ENCODE measurements around the gene SLC25A42. TPM values are rescaled to one million over a fixed set of nuclear protein-coding genes. Genes with fewer than 3 reads are reported as not detected.
"Not testable (repeated sequence)": the region's sequence is repeated elsewhere in the genome, so short reads cannot be mapped to it uniquely, and the experiment has no call there.

Gene SLC25A42
- total RNA-seq, 2 experiments from 2014 or later = 12.2 to 12.4 TPM

DNA sequence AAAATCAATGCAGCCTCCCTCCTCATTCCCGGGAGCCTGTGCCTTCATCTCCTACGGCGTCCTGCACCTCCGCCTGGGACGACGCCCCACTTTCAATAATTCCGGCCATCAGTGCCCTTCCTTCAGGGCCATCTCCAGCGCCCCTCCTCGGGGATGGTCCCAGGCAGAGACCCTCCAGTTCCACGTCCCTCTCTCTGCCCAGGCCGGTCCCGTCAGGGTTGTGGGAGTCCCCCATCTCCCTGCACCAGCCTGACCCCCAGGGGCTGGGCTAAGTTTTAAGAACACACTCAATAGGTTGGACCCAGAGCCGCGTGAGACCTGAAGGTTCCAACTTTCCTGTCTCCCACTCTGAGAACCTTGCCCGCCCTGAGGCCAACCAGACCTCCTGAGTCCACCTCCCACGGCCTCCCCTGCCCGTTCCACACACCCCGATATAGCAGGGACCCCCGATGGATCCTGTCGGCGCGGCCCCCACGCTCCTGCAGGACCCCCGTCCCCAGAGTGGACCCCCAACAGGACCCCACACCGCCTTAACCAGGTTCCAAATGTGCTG, 73.8 kb downstream of the SLC25A42 start:
- Mint-ChIP-seq H3K9me3 (peaks cover 2% of the 10 kb centered on the region), H3K4me1 (ENCODE audit: low read depth) (peaks cover 29% of the 10 kb centered on the region), H3K27me3 (no peaks in the 10 kb centered on the region), H3K36me3 (peaks cover 5% of the 10 kb centered on the region), H3K4me3 (peak overlapping the region; percentile 86), H3K27ac (no peak overlapping the region)
- no peak for DNase-seq
- intact Hi-C loops (cut with micrococcal nuclease) = loop anchor here (1.0 to 2.0 kb wide), 4 partner anchors 55 to 183 kb away; partner anchors contain the start of genes BORCS8, MAU2, RFXANK and SLC25A42
- ChIA-PET CTCF (no interaction called here), POLR2A (no interaction called here)

DNA sequence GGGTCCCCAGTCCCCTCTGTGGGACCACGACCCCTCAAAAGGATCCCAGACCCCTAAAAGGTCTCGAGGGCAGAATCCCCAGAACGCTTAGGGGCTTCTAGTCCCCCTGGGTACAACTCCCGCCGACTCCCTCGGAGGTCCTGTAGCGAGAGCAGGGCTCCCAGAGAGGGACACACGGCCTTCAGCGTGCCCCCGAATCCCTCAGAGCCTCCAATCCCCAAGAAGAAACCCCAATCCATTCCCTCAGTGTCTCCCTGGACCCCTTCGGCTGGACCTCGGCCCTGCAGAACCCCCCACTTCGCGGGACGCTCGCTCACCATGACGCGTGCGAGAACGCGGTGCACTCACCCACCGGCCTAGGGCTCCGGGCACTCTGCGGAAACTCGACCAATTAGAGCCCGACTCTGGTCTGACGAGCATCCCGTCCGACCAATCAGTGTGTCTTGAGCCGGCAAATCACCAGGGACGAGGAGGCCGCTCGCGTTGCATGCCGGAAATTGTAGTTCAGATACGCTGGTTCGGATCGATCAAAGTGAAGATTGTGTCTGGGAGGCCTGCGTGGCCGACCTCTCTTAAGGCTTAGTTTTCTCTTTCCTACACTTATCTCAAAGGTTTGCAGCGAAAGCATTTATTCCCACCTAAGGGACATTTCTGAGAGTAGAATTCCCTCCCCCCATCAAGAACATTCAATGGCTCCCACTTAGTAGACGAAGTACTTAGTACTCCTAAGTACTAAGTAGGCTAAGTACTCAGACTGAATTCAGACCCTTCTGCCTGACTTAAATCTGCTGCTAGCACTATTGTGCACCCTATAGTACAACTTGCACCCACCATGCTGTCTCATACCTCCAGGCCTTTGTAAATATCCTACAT, 74.6 kb downstream of the SLC25A42 start, which contains the start of gene TMEM161A:
Gene TMEM161A, minus strand, starts transcription at position 370 of the 873 bp plus-strand sequence. Its CDS starts 50 bp downstream, at position 320.
- Mint-ChIP-seq H3K27me3 (no peaks in the 10 kb centered on the region), H3K27ac (peak within 1 kb of the TSS; percentile 78), H3K4me3 (peak within 1 kb of the TSS; percentile 86), H3K36me3 (peaks cover 1% of the 10 kb centered on the region), H3K9me3 (peaks cover 2% of the 10 kb centered on the region), H3K4me1 (ENCODE audit: low read depth) (peaks cover 29% of the 10 kb centered on the region)
- ChIA-PET POLR2A (no interaction called here), CTCF (interaction anchor here (2.7 kb wide), 1 partner anchor 84 kb away, joined by 17 read pairs; no protein-coding TSS in a partner anchor)
- DNase-seq = peak; percentile 99
- intact Hi-C loops (cut with micrococcal nuclease) = loop anchor here (1.0 to 2.0 kb wide), 4 partner anchors 54 to 182 kb away; partner anchors contain the start of genes BORCS8, MAU2, RFXANK and SLC25A42

DNA sequence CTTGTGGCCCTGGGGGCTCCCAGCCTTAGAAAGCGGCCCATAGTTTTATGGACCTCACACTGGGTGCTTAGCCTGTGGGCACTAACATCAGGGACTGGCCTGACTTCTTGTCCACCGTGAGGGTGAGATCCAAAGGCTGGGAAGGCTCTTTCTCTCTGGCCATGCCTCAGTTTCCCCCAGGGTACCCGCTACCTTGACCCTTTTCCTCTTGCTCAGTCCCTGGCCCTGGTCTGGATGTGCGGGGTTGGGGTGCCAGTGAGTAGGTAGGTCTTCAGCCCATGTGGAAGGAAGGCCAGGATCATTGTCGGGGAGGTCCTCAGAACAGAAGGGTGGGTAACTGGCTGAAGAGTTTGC, 76.1 kb downstream of the SLC25A42 start:
- intact Hi-C loops (cut with micrococcal nuclease) = loop anchor here (1.0 to 2.0 kb wide), 3 partner anchors 77 to 221 kb away; partner anchors contain the start of genes COPE, DDX49, MAU2 and SLC25A42
- Mint-ChIP-seq H3K4me3 (no peak overlapping the region), H3K27ac (no peak overlapping the region), H3K36me3 (no peaks in the 10 kb centered on the region), H3K9me3 (peaks cover 2% of the 10 kb centered on the region), H3K4me1 (ENCODE audit: low read depth) (peaks cover 28% of the 10 kb centered on the region), H3K27me3 (no peaks in the 10 kb centered on the region)
- POLR2A ChIA-PET = no interaction called here
- CTCF ChIA-PET = interaction anchor here (0.9 to 2.7 kb wide), 2 partner anchors 84 to 86 kb away, joined by 3 to 17 read pairs; no protein-coding TSS in a partner anchor
- DNase-seq = no peak

DNA sequence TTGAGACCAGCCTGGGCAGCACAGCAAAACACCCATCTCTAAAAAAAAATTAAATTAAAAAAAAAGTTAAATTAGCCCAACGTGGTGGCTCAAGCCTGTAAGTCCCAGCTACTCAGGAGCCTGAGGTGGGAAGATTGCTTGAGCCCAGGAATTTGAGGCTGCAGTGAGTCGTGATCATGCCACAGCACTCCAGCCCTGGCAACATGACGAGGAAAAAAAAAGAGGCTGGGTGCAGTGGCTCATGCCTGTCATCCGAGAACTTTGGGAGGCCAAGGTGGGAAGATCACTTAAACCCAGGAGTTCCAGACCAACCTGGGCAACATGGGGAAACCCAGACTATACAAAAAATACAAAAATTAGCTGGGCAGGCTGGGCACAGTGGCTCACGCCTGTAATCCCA, 76.7 kb downstream of the SLC25A42 start:
- ChIA-PET CTCF (interaction anchor here (0.9 to 2.7 kb wide), 4 partner anchors 77 to 88 kb away, joined by 3 to 17 read pairs (median 4); partner anchors contain the start of gene SLC25A42), POLR2A (no interaction called here)
- Mint-ChIP-seq H3K27ac (no peak overlapping the region), H3K36me3 (no peaks in the 10 kb centered on the region), H3K27me3 (no peaks in the 10 kb centered on the region), H3K4me1 (ENCODE audit: low read depth) (peaks cover 24% of the 10 kb centered on the region), H3K4me3 (no peak overlapping the region), H3K9me3 (peaks cover 2% of the 10 kb centered on the region)
- intact Hi-C loops (cut with micrococcal nuclease) = no loop called here
- DNase-seq = no peak

DNA sequence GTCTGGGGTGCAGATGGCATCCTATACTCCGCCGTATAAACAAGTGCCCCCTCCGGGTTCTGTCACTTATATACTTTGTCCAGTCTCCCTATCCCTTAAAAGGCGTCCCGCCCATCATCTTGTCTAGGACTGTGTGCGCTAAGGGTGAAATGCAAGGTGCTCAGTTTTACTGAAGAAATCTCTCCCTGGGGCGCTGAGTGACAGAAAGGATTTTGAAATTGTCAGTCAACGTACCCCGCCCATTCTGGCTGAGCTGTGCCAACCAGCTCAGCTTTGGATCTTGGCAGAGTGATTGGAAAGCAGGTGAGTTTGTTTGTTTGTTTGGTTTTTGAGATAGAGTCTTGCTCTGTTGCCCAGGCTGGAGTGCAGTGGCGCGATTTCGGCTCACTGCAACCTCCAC, 78.6 kb downstream of the SLC25A42 start:
- H3K27ac Mint-ChIP-seq = no peak overlapping the region
- no peaks in the 10 kb centered on the region for H3K27me3 Mint-ChIP-seq
- H3K36me3 Mint-ChIP-seq = peaks cover under 1% of the 10 kb centered on the region
- peaks cover 2% of the 10 kb centered on the region for H3K9me3 Mint-ChIP-seq
- ChIA-PET CTCF (no interaction called here), POLR2A (no interaction called here)
- peaks cover 19% of the 10 kb centered on the region for H3K4me1 Mint-ChIP-seq (ENCODE audit: low read depth)
- intact Hi-C loops (cut with micrococcal nuclease) = no loop called here
- no peak overlapping the region for H3K4me3 Mint-ChIP-seq
- no peak for DNase-seq

DNA sequence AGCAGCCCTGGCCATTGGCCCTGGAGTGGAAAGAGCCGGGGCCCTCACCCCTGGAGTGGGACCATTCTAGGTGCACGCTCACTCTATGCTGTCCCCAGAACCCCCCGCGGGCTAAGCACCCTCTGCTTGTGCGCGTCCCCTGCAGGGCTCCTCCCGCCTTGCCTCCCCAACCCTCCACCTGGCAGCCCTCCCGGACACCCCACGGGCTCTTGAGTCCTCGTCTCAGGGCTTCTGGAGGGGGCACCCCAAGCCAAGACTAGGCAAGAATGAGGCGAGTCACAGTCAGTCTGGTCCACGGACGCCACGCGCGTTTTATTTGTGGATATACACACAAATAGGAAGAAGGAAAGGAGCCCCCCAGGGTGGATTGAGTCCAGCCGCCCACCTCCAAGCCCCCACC, 81.5 kb downstream of the SLC25A42 start:
- H3K27ac Mint-ChIP-seq = no peak overlapping the region
- no peak overlapping the region for H3K4me3 Mint-ChIP-seq
- H3K27me3 Mint-ChIP-seq = no peaks in the 10 kb centered on the region
- H3K9me3 Mint-ChIP-seq = no peaks in the 10 kb centered on the region
- no peak for DNase-seq
- intact Hi-C loops (cut with micrococcal nuclease) = no loop called here
- POLR2A ChIA-PET = no interaction called here
- H3K4me1 Mint-ChIP-seq (ENCODE audit: low read depth) = no peaks in the 10 kb centered on the region
- CTCF ChIA-PET = interaction anchor here (0.5 to 4.1 kb wide), 19 partner anchors 9 to 217 kb away, joined by 3 to 33 read pairs (median 4); partner anchors contain the start of gene MEF2B
- peaks cover 4% of the 10 kb centered on the region for H3K36me3 Mint-ChIP-seq

DNA sequence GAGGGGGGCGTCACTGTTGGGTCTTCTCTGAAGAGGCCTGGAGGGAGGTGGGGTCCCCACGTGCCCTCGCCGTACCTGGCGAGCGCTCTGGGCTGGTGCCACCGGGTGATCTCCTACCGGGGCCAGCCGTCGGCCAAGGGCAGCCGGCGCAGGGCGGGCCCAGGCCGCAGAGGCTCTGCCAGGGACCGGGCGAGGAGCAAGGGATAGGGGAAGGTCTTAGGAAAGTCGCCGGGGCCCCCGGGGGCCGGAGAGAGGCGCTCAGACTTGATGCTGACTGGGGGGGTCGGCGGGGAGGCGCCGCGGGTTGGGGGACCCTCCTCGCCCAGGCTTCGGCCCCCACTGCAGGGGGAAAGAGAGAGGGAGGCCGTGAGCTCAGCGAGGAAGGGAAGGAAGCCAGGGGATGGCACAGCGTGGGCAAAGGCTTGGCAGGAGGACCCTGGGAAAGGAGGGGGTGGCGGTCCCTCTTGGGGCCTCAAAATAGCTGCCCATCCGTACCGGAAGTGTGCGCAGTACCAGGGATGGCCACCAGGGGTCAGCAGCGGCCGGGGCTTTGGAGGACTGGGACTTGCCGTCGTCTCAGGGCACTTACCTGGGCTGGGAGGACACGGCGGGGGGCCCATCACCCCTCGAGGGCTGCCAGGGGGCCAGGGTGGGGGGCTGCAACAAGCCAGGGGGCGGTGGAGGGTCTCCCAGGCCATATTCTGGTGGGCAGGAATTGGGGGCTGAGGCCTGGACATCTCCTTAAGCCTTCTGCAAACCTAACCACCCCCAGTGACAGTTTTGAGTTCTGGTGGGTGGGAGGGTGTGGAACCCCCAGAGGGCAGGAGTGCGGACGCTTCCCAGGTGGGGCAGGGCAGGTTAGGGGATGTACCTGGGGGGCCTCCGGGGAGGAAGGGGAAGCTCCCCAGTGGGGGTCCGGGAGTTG, 82.2 kb downstream of the SLC25A42 start:
- no peak overlapping the region for H3K27ac Mint-ChIP-seq
- H3K4me1 Mint-ChIP-seq (ENCODE audit: low read depth) = no peaks in the 10 kb centered on the region
- intact Hi-C loops (cut with micrococcal nuclease) = loop anchor here (1.0 kb wide), 3 partner anchors 29 to 215 kb away; no protein-coding TSS in a partner anchor
- ChIA-PET CTCF (interaction anchor here (0.5 to 4.1 kb wide), 18 partner anchors 10 to 216 kb away, joined by 3 to 33 read pairs (median 4); partner anchors contain the start of gene MEF2B), POLR2A (no interaction called here)
- DNase-seq = peak; percentile 91
- H3K27me3 Mint-ChIP-seq = no peaks in the 10 kb centered on the region
- no peaks in the 10 kb centered on the region for H3K9me3 Mint-ChIP-seq
- no peak overlapping the region for H3K4me3 Mint-ChIP-seq
- peaks cover 4% of the 10 kb centered on the region for H3K36me3 Mint-ChIP-seq

DNA sequence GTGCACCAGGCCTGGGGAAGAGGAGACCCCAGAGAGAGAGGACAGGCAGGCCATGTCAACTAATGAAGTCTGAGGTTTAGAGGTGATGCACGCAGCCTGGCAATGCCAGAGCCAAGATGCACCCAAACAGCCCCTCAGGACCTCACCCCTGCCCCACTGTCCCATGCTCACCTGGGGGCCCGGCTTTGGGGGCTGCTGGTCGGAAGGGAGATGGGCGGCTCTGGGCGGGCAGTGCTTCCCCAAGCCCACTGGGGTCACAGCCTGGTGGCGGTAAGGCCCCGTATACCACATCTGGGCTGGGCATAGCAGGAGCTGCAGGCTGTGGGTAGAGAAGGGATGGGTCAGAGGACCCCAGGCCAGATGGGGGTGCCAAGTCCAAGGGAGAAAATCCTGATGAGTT, 83.1 kb downstream of the SLC25A42 start:
- intact Hi-C loops (cut with micrococcal nuclease) = loop anchor here (1.0 kb wide), 3 partner anchors 28 to 214 kb away; no protein-coding TSS in a partner anchor
- Mint-ChIP-seq H3K9me3 (no peaks in the 10 kb centered on the region), H3K27ac (no peak overlapping the region), H3K4me3 (no peak overlapping the region), H3K27me3 (no peaks in the 10 kb centered on the region), H3K4me1 (ENCODE audit: low read depth) (no peaks in the 10 kb centered on the region), H3K36me3 (peaks cover 4% of the 10 kb centered on the region)
- POLR2A ChIA-PET = no interaction called here
- DNase-seq = no peak
- CTCF ChIA-PET = interaction anchor here (0.6 to 4.1 kb wide), 7 partner anchors 9 to 168 kb away, joined by 3 to 33 read pairs (median 5); partner anchors contain the start of gene MEF2B

DNA sequence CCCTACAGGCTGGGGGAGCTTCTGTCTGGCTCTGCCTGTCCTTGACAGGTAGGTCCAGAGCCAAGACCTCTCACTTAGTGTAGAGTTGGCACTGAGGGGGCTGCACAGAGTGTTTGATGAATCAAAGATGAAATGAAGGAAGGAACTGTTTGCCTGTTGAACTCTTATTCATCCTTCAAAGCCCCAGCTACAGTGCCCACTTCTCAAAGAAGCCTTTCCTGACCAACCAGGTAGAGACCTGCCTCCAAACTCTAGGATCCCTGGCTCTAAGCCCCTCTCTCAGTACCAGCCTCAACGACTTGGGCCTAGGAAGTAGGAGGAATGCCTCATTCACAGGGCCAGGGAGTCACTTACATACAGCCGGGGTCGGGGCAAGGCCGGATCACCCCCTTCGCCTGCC, 83.5 kb downstream of the SLC25A42 start:
- Mint-ChIP-seq H3K9me3 (no peaks in the 10 kb centered on the region), H3K36me3 (peaks cover 4% of the 10 kb centered on the region), H3K4me1 (ENCODE audit: low read depth) (no peaks in the 10 kb centered on the region), H3K27ac (no peak overlapping the region), H3K27me3 (no peaks in the 10 kb centered on the region), H3K4me3 (no peak overlapping the region)
- ChIA-PET CTCF (interaction anchor here (0.6 to 4.1 kb wide), 5 partner anchors 9 to 344 kb away, joined by 4 to 33 read pairs (median 4); no protein-coding TSS in a partner anchor), POLR2A (no interaction called here)
- DNase-seq = no peak
- intact Hi-C loops (cut with micrococcal nuclease) = no loop called here

DNA sequence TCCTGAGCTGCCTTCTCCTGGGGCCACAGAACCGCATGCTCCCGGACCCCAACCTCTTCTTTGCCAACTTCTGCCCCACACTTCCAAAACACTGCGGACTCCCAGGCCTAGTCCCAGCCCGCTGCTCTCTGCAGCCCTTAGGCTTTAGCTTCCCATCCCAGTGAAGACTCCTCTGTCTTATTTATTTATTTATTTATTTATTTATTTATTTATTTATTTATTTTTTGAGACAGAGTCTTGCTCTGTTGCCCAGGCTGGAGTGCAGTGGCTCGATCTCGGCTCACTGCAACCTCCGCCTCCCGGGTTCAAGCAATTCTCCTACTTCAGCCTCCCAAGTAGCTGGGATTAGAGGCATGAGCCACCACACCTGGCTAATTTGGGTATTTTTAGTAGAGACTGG, 84.7 kb downstream of the SLC25A42 start:
- POLR2A ChIA-PET; H3K4me3 Mint-ChIP-seq; H3K27ac Mint-ChIP-seq; DNase-seq; intact Hi-C loops (cut with micrococcal nuclease); H3K4me1 Mint-ChIP-seq (ENCODE audit: low read depth); H3K36me3 Mint-ChIP-seq; H3K9me3 Mint-ChIP-seq; H3K27me3 Mint-ChIP-seq: not testable (repeated sequence)
- CTCF ChIA-PET = interaction anchor here (1.5 to 4.1 kb wide), 3 partner anchors 8 to 342 kb away, joined by 4 to 33 read pairs (median 17); no protein-coding TSS in a partner anchor

DNA sequence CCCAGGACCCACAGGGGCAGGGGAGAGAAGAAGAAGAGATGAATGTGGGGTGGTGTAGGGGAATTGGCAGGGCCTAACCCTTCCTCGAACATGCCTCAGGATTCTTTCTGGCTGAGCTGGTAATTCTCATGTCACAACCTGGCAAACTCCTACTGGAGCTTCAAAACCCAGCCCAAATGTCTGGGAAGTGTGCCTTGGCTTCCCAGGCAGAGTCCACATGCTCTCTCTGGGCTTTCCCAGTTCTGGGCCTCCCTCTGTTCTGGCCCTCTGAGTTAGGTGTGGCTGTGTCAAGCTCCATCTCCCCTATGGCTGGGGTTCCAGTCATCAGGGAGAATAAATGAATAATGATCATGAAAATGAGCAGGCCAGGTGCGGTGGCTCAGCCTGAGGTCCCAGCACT, 85.6 kb downstream of the SLC25A42 start:
- Mint-ChIP-seq H3K4me1 (ENCODE audit: low read depth) (no peaks in the 10 kb centered on the region), H3K9me3 (no peaks in the 10 kb centered on the region), H3K36me3 (peaks cover 4% of the 10 kb centered on the region), H3K4me3 (no peak overlapping the region), H3K27me3 (no peaks in the 10 kb centered on the region), H3K27ac (no peak overlapping the region)
- intact Hi-C loops (cut with micrococcal nuclease) = no loop called here
- ChIA-PET POLR2A (no interaction called here), CTCF (interaction anchor here (0.6 to 1.1 kb wide), 2 partner anchors 25 to 650 kb away, joined by 3 read pairs; no protein-coding TSS in a partner anchor)
- no peak for DNase-seq
